Left lung (tissue), 10 donors: Measurements from ENCODE around the gene NT5E. TPM values are rescaled to one million over a fixed set of nuclear protein-coding genes. Genes with fewer than 3 reads are reported as not detected.

Source experiments
- ATAC-seq: fragments of 200-7000 bp; cut with Tn5 transposase; one replicate; pipeline ENCODE4 v1.9.1; 2020; ENCODE audit warnings: moderate library complexity
- DNase-seq, 4 donors: peaks; one replicate each; pipeline ENCODE4 v3.0.0-alpha.2; 2013 to 2020
- H3K27ac ChIP-seq, 2 donors: fragments of 200-600 bp; sonication (generic) in 1 of 2; one replicate each; pipeline versions ENCODE4 v1.5.0 to v1.8.0; 2020 to 2021
- H3K27me3 ChIP-seq, 2 donors: fragments of 200-600 bp; sonication (generic) in 1 of 2; one replicate each; pipeline versions ENCODE4 v1.5.0 to v1.8.0; 2020 to 2021
- H3K36me3 ChIP-seq, 2 donors: fragments of 200-600 bp; sonication (generic) in 1 of 2; one replicate each; pipeline versions ENCODE4 v1.5.0 to v1.8.0; 2020 to 2021
- H3K4me1 ChIP-seq, 2 donors: fragments of 200-600 bp; one replicate each; pipeline ENCODE4 v1.8.0; 2021
- H3K4me3 ChIP-seq, 2 donors: fragments of 200-600 bp; sonication (generic) in 1 of 2; one replicate each; pipeline versions ENCODE4 v1.5.0 to v1.8.0; 2020 to 2021; ENCODE audit warnings: mild to moderate bottlenecking in 1 of 2
- H3K9me3 ChIP-seq, 2 donors: fragments of 200-600 bp; sonication (generic) in 1 of 2; one replicate each; pipeline versions ENCODE4 v1.5.0 to v1.8.0; 2020 to 2021
- CTCF ChIP-seq, 2 donors: fragments of 200-600 bp; sonication (generic) in 1 of 2; IDR thresholded peaks; one replicate each; pipeline versions ENCODE4 v1.5.0 to v1.8.0; 2021; ENCODE audit warnings: antibody characterized with exemption in 2 of 2
- intact Hi-C, 2 donors: fragments of 100-400 bp; cut with DNase I; formaldehyde crosslinking; loops; one replicate each; pipeline versions ENCODE4 v1.11.2 to v1.14.2; 2022
- polyA plus RNA-seq, 6 donors: library from polyadenylated mRNA; unstranded; fragments of 120-200 nt; gene quantifications; one replicate each; pipeline ENCODE4 v1.2.1, GENCODE V29; 2013; ENCODE audit not compliant: insufficient read length in 6 of 6
- total RNA-seq, 2 donors: library from RNA; stranded (reverse); fragmentation: NEBNext Ultra II Directional; extraction: Animal tissue kit (Norgen Biotek cat#: 25700); gene quantifications; one replicate each; pipeline ENCODE4 v1.2.1, GENCODE V29; 2021
- donor health status: DM: no; HTN: yes; CAD: no.
- donor health status: DM: no; HTN: no; CAD: no.

The NT5E gene
- total and polyA plus RNA-seq, 8 donors, result 9.1 to 16.8 (median 14.5) TPM

- H3K4me1 ChIP-seq, result peaks cover 3 to 5% of the 10 kb centered on the region in 2 donors
- DNase-seq, result peak in 1 of 4 donors; percentile 15
- H3K4me3 ChIP-seq, result no peak overlapping the region
- no peaks in the 10 kb centered on the region for H3K27me3 ChIP-seq
- peaks cover 0 to 5% of the 10 kb centered on the region in 2 donors for H3K9me3 ChIP-seq
- no peaks in the 10 kb centered on the region for H3K36me3 ChIP-seq
- peak; percentile 84 for ATAC-seq
- intact Hi-C loops, result no loop called here
- TF ChIP-seq CTCF (IDR thresholded peaks at IDR 0.05), result no peak
- peak overlapping the region; percentile 23 for H3K27ac ChIP-seq
These were observed 45.0 kb downstream of the NT5E start for GRCh38 chr6:85494547-85495536.

- H3K9me3 ChIP-seq, result peaks cover 0 to 5% of the 10 kb centered on the region in 2 donors
- no peak overlapping the region for H3K27ac ChIP-seq
- peaks cover 0 to 2% of the 10 kb centered on the region in 2 donors for H3K36me3 ChIP-seq
- intact Hi-C loops, result no loop called here
- no peaks in the 10 kb centered on the region for H3K27me3 ChIP-seq
- no peak for TF ChIP-seq CTCF (IDR thresholded peaks at IDR 0.05)
- ATAC-seq, result peak; percentile 8
- H3K4me1 ChIP-seq, result peaks cover 3 to 5% of the 10 kb centered on the region in 2 donors
- no peak for DNase-seq
- H3K4me3 ChIP-seq, result no peak overlapping the region
These were observed 46.2 kb downstream of the NT5E start for GRCh38 chr6:85496009-85496579.

- ATAC-seq, result no peak
- DNase-seq, result no peak
- no peak for TF ChIP-seq CTCF (IDR thresholded peaks at IDR 0.05)
- intact Hi-C loops, result no loop called here
- Histone ChIP-seq H3K27me3 (no peaks in the 10 kb centered on the region), H3K4me1 (peaks cover 3 to 5% of the 10 kb centered on the region in 2 donors), H3K9me3 (peaks cover 0 to 5% of the 10 kb centered on the region in 2 donors), H3K4me3 (no peak overlapping the region), H3K36me3 (peaks cover 0 to 6% of the 10 kb centered on the region in 2 donors), H3K27ac (no peak overlapping the region)
These were observed 47.0 kb downstream of the NT5E start for GRCh38 chr6:85496856-85497255.

- peak; percentile 72 for ATAC-seq
- intact Hi-C loops, result no loop called here
These were observed 48.8 kb downstream of the NT5E start for GRCh38 chr6:85498596-85499258.

More at GRCh38 chr6:85498596-85499258, 48.8 kb downstream of the NT5E start:
- Histone ChIP-seq H3K36me3 (peaks cover 0 to 16% of the 10 kb centered on the region in 2 donors), H3K27me3 (no peaks in the 10 kb centered on the region), H3K4me1 (peaks cover 2 to 5% of the 10 kb centered on the region in 2 donors), H3K9me3 (peaks cover 0 to 5% of the 10 kb centered on the region in 2 donors), H3K4me3 (no peak overlapping the region), H3K27ac (no peak overlapping the region)
- peak in 2 of 4 donors; percentile 6 to 55 for DNase-seq
- TF ChIP-seq CTCF (IDR thresholded peaks at IDR 0.05), result no peak
